Measurements from ENCODE around the gene ZNF473.

Gene ZNF473

GRCh38 chr19:50003254-50003788 is 22.5 kb upstream of the ZNF473 start:
- TF ChIP-seq CTCF (IDR thresholded peaks at IDR 0.05; ENCODE audit: insufficient read depth, low read depth, low read length, missing control alignments): no peak
- no peak overlapping the region for H3K4me3 ChIP-seq (ENCODE audit: low read depth, low read length)
- no peak for DNase-seq (ENCODE audit: low read depth)

GRCh38 chr19:50003810-50004419 is 21.9 kb upstream of the ZNF473 start:
- peak; percentile 80 for DNase-seq (ENCODE audit: low read depth)
- H3K4me3 ChIP-seq (ENCODE audit: low read depth, low read length): no peak overlapping the region
- TF ChIP-seq CTCF (IDR thresholded peaks at IDR 0.05; ENCODE audit: insufficient read depth, low read depth, low read length, missing control alignments): no peak

- no peak overlapping the region for H3K4me3 ChIP-seq (ENCODE audit: low read depth, low read length)
- no peak for TF ChIP-seq CTCF (IDR thresholded peaks at IDR 0.05; ENCODE audit: insufficient read depth, low read depth, low read length, missing control alignments)
- peak; percentile 57 for DNase-seq (ENCODE audit: low read depth)
Observed at GRCh38 chr19:50005428-50005827, 20.4 kb upstream of the ZNF473 start.

GRCh38 chr19:50007170-50007569 is 18.6 kb upstream of the ZNF473 start:
- no peak overlapping the region for H3K4me3 ChIP-seq (ENCODE audit: low read depth, low read length)
- TF ChIP-seq CTCF (IDR thresholded peaks at IDR 0.05; ENCODE audit: insufficient read depth, low read depth, low read length, missing control alignments): no peak
- DNase-seq (ENCODE audit: low read depth): no peak

- no peak overlapping the region for H3K4me3 ChIP-seq (ENCODE audit: low read depth, low read length)
- TF ChIP-seq CTCF (IDR thresholded peaks at IDR 0.05; ENCODE audit: insufficient read depth, low read depth, low read length, missing control alignments): no peak
- DNase-seq (ENCODE audit: low read depth): no peak
Observed at GRCh38 chr19:50007947-50008346, 17.9 kb upstream of the ZNF473 start.

- H3K4me3 ChIP-seq (ENCODE audit: low read depth, low read length): no peak overlapping the region
- TF ChIP-seq CTCF (IDR thresholded peaks at IDR 0.05; ENCODE audit: insufficient read depth, low read depth, low read length, missing control alignments): no peak
- DNase-seq (ENCODE audit: low read depth): no peak
Observed at GRCh38 chr19:50008532-50008931, 17.3 kb upstream of the ZNF473 start.
